Measurements from ENCODE around the gene ARMC3.

The ARMC3 gene

DNA sequence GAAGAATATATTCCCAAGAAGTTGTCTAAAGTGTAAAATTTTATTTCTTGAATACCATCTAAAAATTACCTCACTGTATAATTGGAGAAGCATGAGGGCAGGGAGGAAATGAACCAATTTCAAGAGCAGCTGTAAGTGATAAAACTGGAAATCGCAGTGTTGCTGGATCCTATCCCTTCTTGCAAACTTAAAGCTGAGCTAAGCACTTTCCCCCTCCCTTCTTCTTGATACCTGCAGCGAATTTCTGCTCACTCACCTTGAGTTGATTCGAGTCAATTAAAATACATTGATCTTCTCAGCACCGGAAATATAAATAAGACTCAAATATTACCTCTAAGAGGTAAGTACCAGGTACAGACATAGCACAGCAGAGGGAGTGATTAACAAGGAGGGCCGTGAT is 65.5 kb downstream of the ARMC3 start:
- DNase-seq, result no peak

DNA sequence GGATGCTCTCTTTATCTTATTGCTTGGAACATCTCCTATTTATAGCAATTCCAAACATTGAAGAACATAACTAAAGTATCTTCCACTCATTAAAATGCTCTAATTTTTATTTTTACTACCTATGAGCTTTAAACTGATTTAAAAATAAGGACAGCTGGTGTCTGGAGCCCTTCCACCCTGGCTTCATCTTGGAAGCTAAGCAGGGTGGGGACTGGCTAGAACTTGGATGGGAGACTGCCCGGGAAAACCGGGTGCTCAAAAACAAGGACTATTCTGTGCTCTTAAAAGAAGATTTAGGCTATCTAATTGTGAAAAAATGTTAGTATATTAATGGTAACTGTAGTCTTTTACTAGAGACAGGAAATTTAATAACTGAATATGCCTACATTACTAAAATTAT is 69.2 kb downstream of the ARMC3 start:
- DNase-seq, result no peak

DNA sequence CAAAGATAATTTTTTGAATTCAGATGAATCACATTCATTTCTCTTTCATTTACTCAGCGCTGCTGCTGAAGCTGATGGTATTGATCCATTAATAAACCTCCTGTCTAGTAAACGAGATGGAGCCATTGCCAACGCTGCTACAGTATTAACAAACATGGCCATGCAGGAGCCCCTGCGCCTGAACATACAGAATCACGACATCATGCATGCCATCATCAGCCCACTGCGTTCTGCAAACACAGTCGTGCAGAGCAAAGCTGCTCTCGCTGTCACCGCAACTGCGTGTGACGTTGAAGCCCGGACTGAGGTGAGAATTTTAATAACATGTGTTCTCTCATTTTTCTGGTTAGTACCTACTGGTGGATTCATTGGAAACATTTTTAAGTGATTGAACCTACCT is 70.2 kb downstream of the ARMC3 start:
- no peak for DNase-seq

DNA sequence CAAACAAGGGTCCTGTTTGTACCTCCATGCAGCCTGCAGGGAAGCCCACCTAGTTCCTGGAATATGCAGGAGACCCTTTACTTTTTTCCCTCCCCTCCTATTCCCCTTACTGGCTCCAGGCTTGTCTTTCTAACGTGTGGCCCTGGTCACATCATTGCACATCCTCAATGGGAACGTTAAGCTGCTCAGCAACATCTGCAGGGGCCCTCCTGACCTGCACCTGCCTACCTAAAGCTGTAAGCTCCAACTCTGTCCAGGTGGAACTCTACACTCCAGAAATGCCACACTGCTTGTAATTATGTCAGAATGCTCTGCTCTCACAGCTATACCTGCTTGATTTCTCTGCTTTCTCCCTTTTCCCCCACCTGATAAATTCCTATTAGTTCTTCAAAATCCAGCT is 72.1 kb downstream of the ARMC3 start:
- no peak for DNase-seq

DNA sequence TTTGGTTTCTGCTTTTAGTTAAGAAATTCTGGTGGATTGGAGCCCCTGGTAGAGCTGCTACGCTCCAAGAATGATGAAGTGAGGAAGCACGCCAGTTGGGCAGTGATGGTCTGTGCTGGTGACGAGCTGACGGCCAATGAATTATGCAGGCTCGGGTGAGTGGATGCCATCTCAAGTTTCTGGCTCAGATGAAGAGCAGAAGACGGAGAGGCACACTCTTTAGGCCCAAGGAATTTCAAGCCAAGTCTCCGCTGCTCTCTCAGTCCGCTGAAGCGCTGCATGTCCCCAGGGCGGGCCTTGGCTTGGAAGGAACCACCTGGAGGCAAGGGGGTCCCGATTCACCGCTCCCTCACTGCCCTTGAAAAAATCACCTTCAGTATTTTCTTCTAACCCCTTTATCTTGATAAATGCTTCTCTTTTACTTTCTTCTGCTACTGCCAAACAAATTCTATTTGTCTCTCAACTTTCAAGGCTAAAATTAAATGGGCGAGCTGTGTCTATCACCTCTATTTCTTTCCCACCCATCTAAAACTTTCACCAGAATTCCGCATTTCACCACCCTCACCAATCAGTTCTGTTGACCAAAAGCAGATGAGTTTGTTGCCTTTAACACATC is 74.2 kb downstream of the ARMC3 start:
- no peak for DNase-seq

DNA sequence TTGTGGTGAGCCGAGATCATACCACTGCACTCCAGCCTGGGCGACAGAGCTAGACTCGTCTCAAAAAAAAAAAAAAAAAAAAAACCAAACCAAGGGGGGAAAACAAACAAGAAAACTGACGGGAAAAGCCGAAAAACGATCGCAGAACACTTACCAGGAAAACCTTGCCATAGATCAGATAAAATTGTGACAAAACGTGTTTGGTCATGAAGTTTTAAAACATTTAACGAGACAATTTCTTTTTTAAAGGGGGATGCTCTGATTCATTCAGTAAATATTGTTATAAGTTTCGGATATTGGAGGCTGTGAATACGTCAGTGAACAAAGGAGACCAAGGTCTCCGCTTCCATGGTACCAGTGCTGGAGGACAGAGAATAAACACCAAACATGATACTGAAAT is 77.3 kb downstream of the ARMC3 start:
- DNase-seq, result no peak

DNA sequence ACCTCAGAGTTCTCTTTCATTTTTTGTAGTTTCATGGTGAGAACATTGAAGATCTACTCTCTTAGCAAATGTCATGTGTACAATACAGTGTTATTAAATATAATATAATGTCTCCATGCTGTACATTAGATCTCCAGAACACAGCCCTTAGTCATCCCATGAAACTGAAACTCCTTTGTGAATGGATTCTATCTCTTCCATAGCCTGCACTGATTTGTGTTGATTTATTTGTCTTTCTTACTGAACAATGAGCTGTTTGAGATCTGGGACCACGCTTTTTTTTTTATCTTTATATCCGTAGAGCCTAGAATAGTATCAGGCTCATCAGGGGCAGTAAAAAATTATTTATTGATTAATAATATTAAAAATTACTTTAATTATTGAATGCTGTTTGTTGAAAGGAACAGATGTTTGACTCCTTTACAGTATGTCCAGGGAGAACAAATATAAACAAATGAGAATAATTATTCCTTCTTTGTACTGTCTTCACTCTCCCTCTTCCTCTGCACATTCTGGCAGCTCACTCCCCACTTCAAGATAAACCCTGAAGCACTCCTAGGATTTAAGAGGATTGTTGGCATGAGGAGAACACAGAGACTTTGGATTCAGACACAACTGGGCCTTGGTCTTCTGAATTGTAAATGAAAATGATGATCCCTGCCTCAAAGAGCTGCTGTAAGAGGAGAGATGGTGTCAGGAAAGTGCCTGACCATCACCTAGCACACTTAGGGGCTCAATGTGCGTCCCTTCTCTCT is 85.9 kb downstream of the ARMC3 start:
- no peak for DNase-seq

DNA sequence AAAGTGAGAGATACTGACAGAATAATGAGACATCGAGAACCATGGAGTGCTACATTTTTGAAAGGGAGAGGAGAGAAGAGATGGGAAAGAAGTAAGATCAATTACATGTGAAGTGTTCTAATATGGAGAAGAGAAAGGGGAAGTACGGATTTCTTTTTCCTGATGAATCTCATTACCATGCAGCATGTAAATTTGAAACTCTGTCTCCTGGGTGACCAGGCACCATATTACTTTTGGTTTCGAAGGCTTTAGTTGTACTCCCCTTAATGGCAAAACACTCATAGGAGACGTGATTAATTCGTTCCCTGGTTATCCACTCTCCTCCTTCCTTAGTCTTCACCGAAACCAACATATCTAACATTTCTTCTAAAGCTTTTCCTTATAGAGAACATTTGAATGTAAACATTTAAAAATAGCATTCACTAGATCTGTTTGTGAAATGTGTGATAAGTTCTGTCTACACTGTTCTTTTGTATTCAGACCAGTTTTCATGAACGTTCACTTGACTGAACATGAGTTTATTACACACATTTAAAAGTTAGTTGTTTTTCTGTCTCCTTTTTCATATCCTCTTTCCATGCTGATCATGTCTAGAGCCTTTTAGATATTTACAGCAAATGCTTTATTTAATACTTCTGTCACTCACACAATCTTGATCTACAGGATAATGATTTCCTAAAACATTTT is 87.3 kb downstream of the ARMC3 start:
- DNase-seq, result no peak

DNA sequence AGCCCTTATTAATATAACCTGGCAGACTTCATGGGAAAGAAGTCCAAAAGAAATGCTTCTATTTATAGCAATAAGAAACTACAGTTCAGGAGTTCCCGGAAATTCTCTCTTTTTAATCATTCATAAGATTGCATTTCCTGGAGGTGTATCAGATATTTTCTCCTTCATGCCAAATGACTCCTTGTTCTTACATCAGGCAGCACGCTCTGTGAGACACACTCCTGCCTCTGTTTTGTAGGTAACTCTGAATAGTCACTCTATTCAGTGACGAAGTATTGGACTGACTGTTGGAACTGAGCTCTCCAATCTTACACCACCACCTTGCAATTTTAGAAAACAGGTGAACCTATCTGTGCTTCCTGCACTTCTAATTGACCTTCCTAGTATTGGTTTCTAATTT is 88.8 kb downstream of the ARMC3 start:
- no peak for DNase-seq

DNA sequence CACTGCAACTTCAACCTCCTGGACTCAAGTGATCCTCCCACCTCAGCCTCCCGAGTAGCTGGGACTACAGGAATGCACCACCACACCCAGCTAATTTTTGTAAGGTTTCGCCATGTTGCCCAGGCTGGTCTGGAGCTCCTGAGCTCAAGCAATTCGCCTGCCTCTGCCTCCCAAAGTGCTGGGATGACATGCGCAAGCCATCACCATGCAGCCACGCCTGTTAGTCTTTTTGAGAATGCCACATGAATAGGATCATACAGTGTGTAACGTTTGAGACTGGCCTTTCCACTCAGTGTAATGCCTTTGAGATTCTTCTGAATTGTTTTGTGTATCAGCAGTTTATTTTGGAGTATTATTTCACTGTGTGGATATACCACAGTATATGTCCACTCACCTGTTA is 91.8 kb downstream of the ARMC3 start:
- DNase-seq, result no peak

DNA sequence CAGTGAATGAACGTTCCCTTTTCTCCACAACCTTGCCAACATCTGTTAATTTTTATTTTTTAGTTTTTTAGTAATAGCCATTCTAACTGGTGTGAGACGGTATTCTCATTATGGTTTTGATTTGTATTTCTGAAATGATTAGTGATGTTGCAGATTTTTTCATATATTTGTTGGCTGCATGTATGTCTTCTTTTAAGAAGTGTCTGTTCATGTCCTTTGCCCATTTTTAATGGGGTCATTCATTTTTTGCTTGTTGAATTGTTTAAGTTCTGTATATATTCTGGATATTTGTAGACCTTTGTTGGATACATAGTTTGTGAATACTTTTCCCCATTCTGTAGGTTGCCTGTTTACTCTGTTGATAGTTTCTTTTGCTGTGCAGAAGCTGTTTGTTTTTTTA is 93.6 kb downstream of the ARMC3 start:
- DNase-seq, result no peak

DNA sequence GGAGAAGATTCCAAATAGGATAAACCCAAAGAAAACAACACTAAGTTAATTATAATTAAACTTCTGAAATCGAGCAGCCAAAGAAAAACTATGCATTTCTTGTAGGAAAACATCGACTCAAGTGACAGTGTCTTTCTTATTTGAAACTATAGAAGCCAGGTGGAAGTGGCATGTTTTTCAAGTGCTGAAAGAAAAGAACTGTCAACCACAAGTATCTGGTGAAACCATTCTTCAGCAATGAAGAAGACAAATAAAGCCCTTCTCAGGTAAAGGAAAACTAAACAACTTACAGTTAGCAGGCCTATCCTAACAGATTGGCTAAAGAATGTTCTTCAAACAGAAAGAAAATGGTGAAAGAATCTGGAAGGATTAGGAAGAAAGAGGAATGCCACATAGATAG is 96.1 kb downstream of the ARMC3 start:
- DNase-seq, result no peak

DNA sequence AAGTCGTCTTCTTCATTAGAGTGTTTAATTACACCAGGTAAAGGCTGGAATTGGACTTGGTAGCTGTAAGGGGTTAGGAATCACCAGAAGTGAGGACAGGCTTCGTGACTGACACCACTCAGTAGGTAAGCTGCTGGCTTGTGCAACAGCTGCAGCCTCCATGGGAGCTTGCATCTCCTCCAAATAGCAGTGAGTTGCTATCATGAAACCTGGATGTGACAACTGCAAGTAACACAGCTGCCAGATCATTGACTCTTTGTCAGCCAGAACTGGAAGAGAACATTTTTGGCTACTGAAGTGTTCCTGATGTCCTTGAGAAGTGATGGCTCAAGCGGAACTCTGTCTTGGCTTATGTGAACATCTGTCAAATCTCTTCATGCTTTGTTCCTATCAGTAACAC is 103.5 kb downstream of the ARMC3 start:
- DNase-seq, result no peak

DNA sequence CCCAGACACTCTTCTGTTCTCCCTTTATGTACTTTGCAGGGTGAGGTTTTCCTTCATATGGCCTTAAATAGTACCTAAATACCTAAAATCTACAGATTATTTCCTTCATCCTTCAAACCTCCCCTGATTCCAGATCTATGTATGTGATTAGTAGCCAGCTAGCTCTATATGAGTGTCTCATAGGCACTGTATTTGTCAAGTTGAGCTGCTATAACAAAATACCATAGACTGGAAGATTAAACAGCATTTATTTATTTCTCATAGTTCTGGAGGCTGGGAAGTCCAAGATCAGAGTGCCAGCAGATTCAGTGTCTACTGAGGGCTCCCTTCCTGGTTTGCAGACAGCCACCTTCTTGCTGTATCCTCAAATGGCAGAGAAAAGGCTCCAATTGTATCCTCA is 106.9 kb downstream of the ARMC3 start:
- no peak for DNase-seq

DNA sequence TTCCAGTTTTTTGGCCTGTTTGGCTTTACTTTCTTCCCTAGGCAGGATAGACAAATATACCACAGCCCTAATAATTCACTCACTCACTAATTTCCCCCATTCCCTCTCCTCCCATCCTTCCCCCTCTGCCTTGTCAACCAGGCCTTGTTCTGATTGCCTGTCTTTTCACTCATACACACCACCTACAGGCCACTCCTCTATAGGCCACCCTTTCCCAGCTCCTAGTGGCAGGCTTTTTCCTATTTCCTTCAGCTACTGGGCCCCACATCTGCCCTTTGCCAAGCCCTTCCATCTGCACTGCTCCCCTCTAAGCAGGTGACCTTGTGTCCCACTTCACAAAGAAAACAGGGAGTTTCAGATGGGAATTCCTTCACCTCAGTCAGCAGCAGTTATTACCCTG is 107.7 kb downstream of the ARMC3 start:
- DNase-seq, result no peak

DNA sequence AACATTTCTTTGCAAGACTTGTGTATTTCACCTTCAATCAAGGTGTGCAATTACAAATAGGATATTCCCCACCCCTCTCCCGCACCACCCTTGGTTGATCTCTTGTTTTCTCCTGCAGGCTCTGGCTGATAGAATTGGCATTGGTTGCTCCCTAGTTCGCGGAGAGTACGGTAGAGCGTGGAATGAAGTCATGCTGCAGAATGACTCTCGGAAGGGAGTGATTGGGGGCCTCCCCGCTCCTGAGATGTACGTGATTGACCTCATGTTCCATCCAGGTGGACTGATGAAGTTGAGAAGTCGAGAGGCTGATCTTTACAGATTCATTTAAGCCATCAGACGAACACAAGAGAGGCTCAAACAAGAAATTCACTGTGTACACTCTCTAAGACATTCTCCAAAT is 109.3 kb downstream of the ARMC3 start:
- DNase-seq, result no peak

DNA sequence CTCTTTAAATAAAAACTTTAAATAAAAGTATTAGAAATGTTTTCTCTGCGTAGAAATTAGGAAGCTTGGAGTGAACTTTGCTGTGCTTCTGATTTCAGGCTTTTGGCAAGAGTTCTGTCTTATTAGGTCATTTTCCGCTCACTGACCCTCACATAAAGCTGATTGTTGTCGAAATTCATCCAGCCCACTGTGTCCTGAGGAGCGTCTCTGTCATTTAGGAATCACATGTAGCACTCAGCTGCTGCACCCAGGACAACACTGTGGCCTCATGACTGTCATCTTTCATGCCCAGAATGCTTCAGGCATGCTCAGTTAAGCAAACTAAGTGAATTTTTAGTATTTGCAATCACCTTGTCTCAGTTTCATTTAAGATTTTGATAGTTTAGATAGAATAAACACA is 109.7 kb downstream of the ARMC3 start:
- DNase-seq, result no peak

DNA sequence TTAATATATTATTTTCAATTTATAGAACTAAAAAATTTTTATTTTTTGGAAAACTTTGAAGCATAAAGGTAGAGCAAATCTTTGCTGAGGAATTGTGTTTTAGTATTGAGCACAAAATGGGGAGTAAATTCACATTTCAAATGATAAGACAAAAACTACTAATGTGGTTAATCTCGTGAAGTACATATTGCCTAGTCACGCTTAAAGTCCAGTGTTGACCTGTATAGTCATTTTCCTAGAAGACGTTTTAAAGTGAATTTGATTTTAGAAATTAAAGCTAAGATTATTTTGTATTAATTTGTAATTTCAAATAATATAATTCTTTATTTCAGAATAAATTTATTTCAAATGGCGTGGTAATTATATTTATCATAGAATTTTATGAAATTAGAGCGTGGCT is 110.3 kb downstream of the ARMC3 start:
- no peak for DNase-seq

DNA sequence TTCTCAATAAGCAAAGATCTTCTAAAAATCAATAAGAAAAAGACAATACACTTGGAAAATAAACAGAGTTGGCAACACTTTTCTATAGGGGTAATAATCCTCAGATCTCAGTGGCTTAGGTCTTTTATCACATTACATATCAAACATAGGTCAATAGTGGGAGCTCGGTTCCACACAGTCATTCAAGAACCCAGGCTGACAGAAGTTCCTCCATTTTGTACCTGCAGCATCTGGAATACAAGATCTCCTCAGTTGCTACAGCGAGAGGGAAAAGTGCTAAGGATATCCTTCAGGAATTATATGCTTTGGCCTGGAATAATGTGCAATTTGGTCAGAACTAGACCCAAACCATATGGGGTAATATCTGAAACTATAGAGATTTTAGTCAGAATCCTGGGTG is 112.1 kb downstream of the ARMC3 start:
- no peak for DNase-seq

DNA sequence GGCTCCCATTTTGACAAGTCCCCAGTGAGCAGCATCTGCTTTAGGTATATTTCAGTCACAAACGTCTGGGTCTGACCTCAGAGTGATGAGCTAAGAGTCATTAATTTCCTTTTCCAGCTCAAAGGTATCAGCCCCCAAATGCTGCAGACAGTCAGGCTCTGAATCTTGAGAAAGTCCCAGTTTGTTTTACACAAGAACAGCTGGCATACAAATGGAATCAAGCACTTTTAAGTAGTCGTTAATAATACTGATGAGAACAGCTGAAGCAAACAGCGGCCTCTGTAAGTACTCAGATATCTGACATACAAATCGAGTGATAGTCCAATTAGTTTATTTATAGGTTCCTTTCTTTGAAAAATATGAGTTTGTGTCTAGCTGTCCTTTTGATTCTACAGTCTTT is 118.2 kb downstream of the ARMC3 start:
- no peak for DNase-seq

DNA sequence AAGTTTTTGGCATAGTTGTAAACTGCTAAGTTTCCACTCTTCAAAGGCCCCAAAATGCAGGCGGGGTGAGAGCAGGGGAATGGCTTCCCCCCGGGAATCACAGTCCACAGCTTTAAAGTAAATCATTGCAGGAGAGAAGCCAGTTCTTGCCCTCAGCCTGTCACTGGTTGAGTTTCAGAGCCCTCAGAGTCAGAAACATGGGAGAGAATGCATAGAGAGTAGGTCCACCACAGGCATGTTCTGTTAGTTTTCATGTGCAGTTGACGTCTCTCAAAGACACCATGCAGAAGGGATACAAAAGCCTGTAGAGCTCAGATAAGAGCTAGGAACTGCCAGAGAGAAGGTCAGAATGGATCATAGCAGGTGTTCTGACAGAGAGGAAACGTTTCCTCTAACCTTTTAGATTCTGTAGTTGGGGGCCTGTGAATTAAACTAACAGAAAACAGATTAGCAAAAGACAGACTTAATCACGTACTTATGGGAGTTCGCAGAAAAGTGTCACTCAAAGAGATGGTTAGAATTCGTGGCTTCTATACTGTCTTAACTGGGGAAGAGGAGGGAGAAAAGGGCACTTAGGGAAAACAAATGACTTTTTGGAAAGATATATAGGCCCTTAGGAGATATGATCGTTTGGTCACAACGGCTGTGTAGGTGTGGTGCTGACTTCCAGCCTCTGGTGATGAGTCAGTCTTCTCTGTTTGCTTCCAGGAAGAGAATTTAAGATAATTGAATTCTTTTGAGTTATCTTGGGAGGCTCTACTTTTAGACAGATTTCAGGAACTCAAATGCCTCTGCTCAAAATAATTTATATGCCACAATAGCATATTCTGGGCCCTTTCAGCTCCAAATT is 119.6 kb downstream of the ARMC3 start:
- DNase-seq, result no peak

DNA sequence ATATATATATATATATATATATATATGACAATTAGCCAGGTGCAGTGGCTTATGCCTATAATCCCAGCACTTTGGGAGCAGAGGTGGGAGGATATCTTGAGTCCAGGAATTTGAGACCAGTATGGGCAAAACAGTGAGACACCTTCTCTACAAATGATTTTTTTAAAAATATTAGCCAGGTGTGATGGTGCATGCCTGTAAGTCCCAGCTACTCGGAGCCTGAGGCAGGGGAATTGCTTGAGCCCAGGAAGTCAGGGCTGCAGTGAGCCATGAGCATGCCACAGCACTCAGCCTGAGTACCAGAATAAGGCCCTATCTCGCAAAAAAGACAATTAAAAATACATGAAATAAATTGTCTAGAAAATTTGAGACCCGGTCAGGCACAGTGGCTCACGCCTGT is 120.3 kb downstream of the ARMC3 start:
- DNase-seq, result no peak

DNA sequence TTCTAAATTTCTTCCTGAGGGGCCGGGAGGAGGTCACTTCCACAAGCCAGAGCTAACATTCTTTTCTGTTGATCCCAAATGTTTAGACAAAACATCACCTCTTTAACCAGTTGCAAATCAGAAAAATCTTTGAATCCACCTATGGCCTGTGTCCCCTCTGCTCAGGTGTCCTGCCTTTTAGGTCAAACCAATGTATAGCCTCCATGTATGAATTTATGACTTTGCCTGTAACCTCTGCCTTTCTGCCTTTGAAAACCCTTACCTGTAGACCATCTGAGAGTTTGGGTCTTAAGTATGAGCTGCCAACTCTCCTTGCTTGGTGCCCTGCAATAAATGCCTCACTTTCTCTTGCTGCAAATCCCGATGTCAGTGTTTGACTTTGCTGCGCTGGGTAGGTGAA is 123.4 kb downstream of the ARMC3 start:
- no peak for DNase-seq

Measured in activated CD4-positive, alpha-beta T cell treated with anti-CD3 and anti-CD28 coated beads, Interleukin-2, amount 50 U/mL, for 16 hours (primary cell).